ENCODE results near the gene OPHN1. TPM values are rescaled to one million over a fixed set of nuclear protein-coding genes. Genes with fewer than 3 reads are reported as not detected.

OPHN1 gene
- total RNA-seq, 1 experiment from 2014 or later, result 4.0 TPM

DNA sequence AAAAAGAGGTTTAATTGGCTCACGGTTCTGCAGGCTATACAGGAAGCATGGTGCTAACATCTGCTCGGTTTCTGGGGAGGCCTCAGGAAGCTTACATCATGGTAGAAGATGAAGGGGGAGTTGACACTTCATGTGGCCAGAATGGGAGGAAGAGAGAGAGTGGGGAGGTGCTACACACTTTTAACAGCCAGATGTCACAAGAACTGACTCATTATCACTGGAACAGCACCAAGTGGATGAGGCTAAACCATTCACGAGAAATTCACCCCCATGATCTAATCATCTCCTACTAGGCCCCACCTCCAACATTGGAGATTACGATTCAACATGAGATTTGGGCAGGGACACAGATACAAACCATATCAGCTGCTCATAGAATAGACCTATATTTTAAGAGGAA is 255.8 kb downstream of the OPHN1 start:
- no TSS peak for BruUV-seq (replicated peaks)
- intact Hi-C loops (cut with micrococcal nuclease), result no loop called here
- TF ChIP-seq, protein P1, sequence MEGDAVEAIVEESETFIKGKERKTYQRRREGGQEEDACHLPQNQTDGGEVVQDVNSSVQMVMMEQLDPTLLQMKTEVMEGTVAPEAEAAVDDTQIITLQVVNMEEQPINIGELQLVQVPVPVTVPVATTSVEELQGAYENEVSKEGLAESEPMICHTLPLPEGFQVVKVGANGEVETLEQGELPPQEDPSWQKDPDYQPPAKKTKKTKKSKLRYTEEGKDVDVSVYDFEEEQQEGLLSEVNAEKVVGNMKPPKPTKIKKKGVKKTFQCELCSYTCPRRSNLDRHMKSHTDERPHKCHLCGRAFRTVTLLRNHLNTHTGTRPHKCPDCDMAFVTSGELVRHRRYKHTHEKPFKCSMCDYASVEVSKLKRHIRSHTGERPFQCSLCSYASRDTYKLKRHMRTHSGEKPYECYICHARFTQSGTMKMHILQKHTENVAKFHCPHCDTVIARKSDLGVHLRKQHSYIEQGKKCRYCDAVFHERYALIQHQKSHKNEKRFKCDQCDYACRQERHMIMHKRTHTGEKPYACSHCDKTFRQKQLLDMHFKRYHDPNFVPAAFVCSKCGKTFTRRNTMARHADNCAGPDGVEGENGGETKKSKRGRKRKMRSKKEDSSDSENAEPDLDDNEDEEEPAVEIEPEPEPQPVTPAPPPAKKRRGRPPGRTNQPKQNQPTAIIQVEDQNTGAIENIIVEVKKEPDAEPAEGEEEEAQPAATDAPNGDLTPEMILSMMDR (IDR thresholded peaks at IDR 0.05; ENCODE audit: unreplicated experiment), result no peak
- no peak overlapping the region for H3K27ac Mint-ChIP-seq (ENCODE audit: low read depth, unreplicated experiment)
- H3K9me3 Mint-ChIP-seq (ENCODE audit: unreplicated experiment), result peaks cover 9% of the 10 kb centered on the region
- peaks cover 7% of the 10 kb centered on the region for H3K4me1 Mint-ChIP-seq (ENCODE audit: insufficient read depth, unreplicated experiment)
- peak; percentile 33 for DNase-seq (ENCODE audit: unreplicated experiment)
- ChIA-PET POLR2A (no interaction called here), CTCF (no interaction called here)
- H3K4me3 Mint-ChIP-seq (ENCODE audit: unreplicated experiment), result no peak overlapping the region
- H3K36me3 Mint-ChIP-seq (ENCODE audit: insufficient read depth, unreplicated experiment), result no peaks in the 10 kb centered on the region
- H3K27me3 Mint-ChIP-seq (ENCODE audit: insufficient read depth, unreplicated experiment), result peaks cover 20% of the 10 kb centered on the region

DNA sequence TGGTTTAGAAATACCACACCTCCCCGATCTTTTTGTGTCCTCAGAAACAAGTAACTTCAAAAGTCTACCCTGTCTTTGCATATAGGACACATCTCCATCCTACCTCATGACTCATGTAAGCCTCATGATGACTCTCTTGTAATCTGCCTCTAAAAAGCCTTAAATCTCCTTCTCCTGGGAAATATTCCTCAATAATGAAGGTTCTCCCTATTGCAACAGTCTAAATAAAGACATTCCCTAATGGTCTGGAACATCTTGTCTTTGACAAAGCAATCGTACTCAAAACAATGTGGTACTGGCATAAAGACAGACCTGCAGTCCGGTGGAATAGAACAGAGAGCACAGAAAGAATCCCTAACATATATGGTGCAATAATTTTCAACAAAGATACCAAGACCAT is 257.7 kb downstream of the OPHN1 start:
- H3K4me1 Mint-ChIP-seq (ENCODE audit: insufficient read depth, unreplicated experiment), result peaks cover 7% of the 10 kb centered on the region
- BruUV-seq (replicated peaks), result no TSS peak
- H3K36me3 Mint-ChIP-seq (ENCODE audit: insufficient read depth, unreplicated experiment), result peaks cover 4% of the 10 kb centered on the region
- peaks cover 20% of the 10 kb centered on the region for H3K27me3 Mint-ChIP-seq (ENCODE audit: insufficient read depth, unreplicated experiment)
- peaks cover 9% of the 10 kb centered on the region for H3K9me3 Mint-ChIP-seq (ENCODE audit: unreplicated experiment)
- CTCF ChIA-PET, result no interaction called here
- no peak overlapping the region for H3K4me3 Mint-ChIP-seq (ENCODE audit: unreplicated experiment)
- no peak overlapping the region for H3K27ac Mint-ChIP-seq (ENCODE audit: low read depth, unreplicated experiment)
- POLR2A ChIA-PET, result no interaction called here
- TF ChIP-seq, protein P1 (IDR thresholded peaks at IDR 0.05; ENCODE audit: unreplicated experiment), result no peak
- DNase-seq (ENCODE audit: unreplicated experiment), result peak; percentile 27
- intact Hi-C loops (cut with micrococcal nuclease), result no loop called here

DNA sequence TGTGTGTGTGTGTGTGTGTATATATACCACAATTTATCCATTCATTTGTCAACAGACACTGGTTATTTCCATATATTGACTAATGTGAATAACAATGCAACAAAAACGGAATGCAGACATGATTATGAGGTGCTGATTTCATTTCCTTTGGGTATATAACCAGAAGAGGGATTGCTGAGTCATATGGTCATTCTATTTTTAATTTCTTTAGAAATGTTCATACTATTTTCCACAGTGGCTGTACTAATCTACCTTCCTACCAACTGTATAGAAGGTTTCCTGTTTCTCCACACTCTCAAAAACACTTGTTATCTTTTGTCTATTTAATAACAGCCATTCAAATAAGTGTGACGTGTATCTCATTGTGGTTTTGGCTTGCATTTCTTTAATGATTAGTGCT is 269.9 kb downstream of the OPHN1 start:
- TF ChIP-seq, protein P1 (IDR thresholded peaks at IDR 0.05; ENCODE audit: unreplicated experiment), result no peak
- no peak overlapping the region for H3K4me3 Mint-ChIP-seq (ENCODE audit: unreplicated experiment)
- CTCF ChIA-PET, result no interaction called here
- H3K4me1 Mint-ChIP-seq (ENCODE audit: insufficient read depth, unreplicated experiment), result no peaks in the 10 kb centered on the region
- POLR2A ChIA-PET, result no interaction called here
- intact Hi-C loops (cut with micrococcal nuclease), result no loop called here
- DNase-seq (ENCODE audit: unreplicated experiment), result no peak
- no peak overlapping the region for H3K27ac Mint-ChIP-seq (ENCODE audit: low read depth, unreplicated experiment)
- no peaks in the 10 kb centered on the region for H3K36me3 Mint-ChIP-seq (ENCODE audit: insufficient read depth, unreplicated experiment)
- BruUV-seq (replicated peaks), result no TSS peak
- no peaks in the 10 kb centered on the region for H3K9me3 Mint-ChIP-seq (ENCODE audit: unreplicated experiment)
- H3K27me3 Mint-ChIP-seq (ENCODE audit: insufficient read depth, unreplicated experiment), result no peaks in the 10 kb centered on the region

DNA sequence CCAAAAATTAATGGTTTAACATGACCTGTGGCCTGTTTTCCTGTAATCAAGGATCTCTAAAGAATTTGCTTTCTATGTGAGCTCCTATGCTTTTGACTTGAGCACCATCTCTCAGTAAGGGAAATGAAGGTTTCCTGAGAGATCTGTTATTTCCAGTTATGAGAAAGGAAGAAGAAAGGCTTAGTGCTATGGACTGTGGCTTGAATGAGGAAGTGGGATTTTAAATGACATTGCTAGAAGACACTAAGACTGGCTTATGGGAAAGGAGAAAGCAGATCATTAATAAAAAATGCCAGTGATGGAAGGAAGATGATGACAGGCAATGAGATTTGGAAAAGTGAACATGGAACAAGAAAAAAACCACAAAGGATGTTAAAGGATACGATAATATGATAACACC is 285.4 kb downstream of the OPHN1 start:
- BruUV-seq (replicated peaks), result no TSS peak
- intact Hi-C loops (cut with micrococcal nuclease), result loop anchor here (5.0 to 10.0 kb wide), 3 partner anchors 591 to 1953 kb away; no protein-coding TSS in a partner anchor
- CTCF ChIA-PET, result interaction anchor here (0.7 to 1.1 kb wide), 2 partner anchors 34 to 73 kb away, joined by 3 read pairs; no protein-coding TSS in a partner anchor

More for the DNA sequence above, 285.4 kb downstream of the OPHN1 start:
- DNase-seq (ENCODE audit: unreplicated experiment), result no peak
- H3K36me3 Mint-ChIP-seq (ENCODE audit: insufficient read depth, unreplicated experiment), result no peaks in the 10 kb centered on the region
- no peaks in the 10 kb centered on the region for H3K9me3 Mint-ChIP-seq (ENCODE audit: unreplicated experiment)
- no peaks in the 10 kb centered on the region for H3K4me1 Mint-ChIP-seq (ENCODE audit: insufficient read depth, unreplicated experiment)
- POLR2A ChIA-PET, result no interaction called here
- no peak overlapping the region for H3K4me3 Mint-ChIP-seq (ENCODE audit: unreplicated experiment)
- TF ChIP-seq, protein P1 (IDR thresholded peaks at IDR 0.05; ENCODE audit: unreplicated experiment), result no peak
- H3K27me3 Mint-ChIP-seq (ENCODE audit: insufficient read depth, unreplicated experiment), result peaks cover 28% of the 10 kb centered on the region
- no peak overlapping the region for H3K27ac Mint-ChIP-seq (ENCODE audit: low read depth, unreplicated experiment)
